Spleen (tissue), 3 donors: ENCODE results near the gene BCL2.
"Not testable (repeated sequence)": the region's sequence is repeated elsewhere in the genome, so short reads cannot be mapped to it uniquely, and the experiment has no call there.

Experiments used
- POLR2A ChIP-seq, 3 donors: fragments of 450-650 bp; IDR thresholded peaks; one replicate each; pipeline ENCODE4 v1.5.1; 2017; ENCODE audit warnings: antibody characterized with exemption in 3 of 3, mild to moderate bottlenecking in 1 of 3
- POLR2AphosphoS5 ChIP-seq, 3 donors: sonication (generic); formaldehyde crosslinking; IDR thresholded peaks; one replicate each; pipeline ENCODE4 v1.5.1; 2017; ENCODE audit warnings: antibody characterized with exemption in 3 of 3

- not testable (repeated sequence) for TF ChIP-seq POLR2AphosphoS5, POLR2A (IDR thresholded peaks at IDR 0.05)
These were observed 43.9 kb upstream of the BCL2 start for GRCh38 chr18:63363420-63363819.
